GM18505 (cell line): ENCODE data around the gene ETFBKMT.
A peak's percentile ranks its signal among the peaks of the same experiment; 100 is the strongest.
"Not testable (repeated sequence)": the region's sequence is repeated elsewhere in the genome, so short reads cannot be mapped to it uniquely, and the experiment has no call there.

ENCODE experiments used
- ATAC-seq: cut with Tn5 transposase; IDR thresholded peaks from one replicate; pipeline ENCODE4 v1.9.1; 2021; ENCODE audit not compliant: unreplicated experiment
- POLR2A ChIP-seq: IDR thresholded peaks from 4 replicates; pipeline ENCODE4 v1.6.1; 2011; ENCODE audit warnings: borderline replicate concordance; ENCODE audit not compliant: insufficient read depth, insufficient read length; ENCODE audit errors: extremely low read depth

ETFBKMT gene

GRCh38 chr12:31672521-31672920 lies 13.0 kb downstream of the ETFBKMT start:
- ATAC-seq, result no peak

DNA sequence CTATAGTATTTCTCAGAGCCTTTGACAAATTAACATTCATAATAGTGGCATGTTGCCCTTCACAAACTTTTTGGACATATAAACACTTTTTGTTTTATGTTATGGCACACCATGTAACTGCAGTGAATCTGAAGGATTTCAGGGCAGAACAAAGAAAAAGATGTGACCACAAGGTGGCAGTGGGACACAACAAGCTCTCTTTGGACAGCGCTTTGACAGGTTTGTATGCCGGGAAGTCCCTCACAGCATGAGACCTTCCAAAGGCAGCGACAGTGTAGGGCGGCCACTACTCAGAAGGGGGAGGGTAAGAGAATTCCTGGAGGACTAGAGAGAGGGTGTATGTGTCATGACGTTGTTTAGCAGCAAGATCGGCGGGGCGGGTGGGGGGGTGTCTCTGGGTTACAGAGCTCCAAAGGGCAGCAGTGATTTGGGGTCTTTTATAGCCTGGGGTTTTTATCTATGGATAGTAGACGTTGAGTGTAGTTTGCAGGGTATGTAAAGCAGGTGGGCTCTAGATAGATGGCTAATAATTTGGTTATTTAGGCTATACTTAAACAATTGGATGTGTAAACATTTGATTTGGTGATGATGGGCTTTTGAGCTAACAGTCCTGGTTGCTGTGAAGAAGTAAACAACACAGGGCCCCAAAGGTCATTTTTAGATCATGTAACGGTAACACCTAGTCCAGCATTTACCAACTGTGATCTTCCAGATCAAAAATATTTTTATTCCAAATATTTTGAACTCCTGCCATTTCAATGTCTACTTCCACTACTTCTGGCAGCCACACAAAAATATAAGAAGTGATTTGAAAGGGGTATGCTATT lies 22.9 kb downstream of the ETFBKMT start:
- peak; percentile 61 for ATAC-seq

More at GRCh38 chr12:31672521-31672920, 13.0 kb downstream of the ETFBKMT start:
- TF ChIP-seq POLR2A, result no peak

DNA sequence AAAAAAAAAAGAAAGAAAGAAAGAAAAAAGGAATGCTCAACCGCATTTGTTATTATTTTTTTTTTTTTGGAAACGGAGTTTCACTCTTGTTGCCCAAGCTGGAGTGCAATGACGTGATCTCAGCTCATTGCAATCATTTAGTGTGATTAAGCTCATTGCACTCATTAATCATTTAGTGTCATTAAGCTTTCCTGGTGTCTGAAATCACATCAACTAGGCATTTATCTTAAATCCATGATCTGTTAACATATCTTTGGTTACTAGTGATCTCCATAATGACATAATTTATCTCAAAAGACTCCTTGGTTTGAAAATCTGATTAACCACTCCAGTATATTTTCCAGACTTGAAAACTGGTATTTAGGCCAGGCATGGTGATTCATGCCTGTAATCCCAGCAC lies 26.3 kb downstream of the ETFBKMT start:
- ATAC-seq, result no peak
- TF ChIP-seq POLR2A, result no peak

More for the DNA sequence above, 22.9 kb downstream of the ETFBKMT start:
- TF ChIP-seq POLR2A, result no peak

- no peak for ATAC-seq
- TF ChIP-seq POLR2A, result no peak
Measured at GRCh38 chr12:31687101-31687527, 27.6 kb downstream of the ETFBKMT start.

DNA sequence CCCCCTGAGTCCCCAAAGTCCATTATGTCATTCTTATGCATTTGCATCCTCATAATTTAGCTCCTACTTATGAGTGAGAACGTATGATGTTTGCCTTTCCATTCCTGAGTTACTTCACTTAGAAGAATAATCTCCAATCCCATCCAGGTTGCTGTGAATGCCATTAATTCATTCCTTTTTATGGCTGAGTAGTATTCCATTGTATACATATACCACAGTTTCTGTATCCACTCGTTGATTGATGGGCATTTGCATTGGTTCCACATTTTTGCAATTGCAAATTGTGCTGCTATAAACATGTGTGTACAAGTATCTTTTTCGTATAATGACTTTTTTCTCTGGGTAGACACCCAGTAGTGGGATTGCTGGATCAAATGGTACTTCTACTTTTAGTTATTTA lies 30.4 kb downstream of the ETFBKMT start:
- not testable (repeated sequence) for ATAC-seq

DNA sequence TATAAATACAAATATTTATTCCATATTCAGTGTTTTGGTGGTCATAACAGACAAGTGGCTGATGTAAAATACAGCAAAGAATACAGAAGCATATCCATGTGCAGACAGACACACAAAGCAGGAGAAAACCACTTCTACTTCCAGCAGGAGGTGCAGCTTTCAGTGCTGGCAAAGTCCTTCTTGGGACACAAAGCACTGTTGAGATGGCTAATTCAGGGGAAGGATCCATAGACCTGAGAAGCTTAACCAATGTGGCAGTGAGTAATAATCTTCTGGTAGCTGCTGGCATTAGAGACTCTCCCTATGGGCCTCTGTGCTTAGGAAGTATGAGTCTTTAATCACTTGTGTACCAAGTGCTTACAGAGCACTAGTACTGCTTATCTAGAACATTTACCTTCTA lies 42.6 kb downstream of the ETFBKMT start:
- no peak for ATAC-seq
- TF ChIP-seq POLR2A, result no peak

DNA sequence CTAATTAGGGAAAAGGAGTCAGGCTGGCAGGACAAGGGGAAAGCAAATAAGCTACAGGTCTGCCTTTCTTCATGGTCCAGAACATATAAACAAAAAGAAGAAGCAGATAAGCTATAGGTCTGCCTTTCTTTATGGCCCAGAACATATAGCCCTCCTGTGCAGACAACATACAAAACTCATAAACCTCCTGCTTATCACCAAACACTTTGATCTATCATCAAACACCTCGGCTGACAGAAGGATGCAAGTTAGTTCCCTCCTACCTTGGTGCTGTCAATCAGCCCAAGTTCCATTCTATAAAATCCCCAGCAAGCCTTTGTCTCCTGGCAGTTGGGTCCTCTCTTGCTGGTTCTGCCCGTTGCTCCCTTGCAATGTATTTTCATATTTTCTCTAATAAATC lies 46.1 kb downstream of the ETFBKMT start:
- no peak for TF ChIP-seq POLR2A
- no peak for ATAC-seq

DNA sequence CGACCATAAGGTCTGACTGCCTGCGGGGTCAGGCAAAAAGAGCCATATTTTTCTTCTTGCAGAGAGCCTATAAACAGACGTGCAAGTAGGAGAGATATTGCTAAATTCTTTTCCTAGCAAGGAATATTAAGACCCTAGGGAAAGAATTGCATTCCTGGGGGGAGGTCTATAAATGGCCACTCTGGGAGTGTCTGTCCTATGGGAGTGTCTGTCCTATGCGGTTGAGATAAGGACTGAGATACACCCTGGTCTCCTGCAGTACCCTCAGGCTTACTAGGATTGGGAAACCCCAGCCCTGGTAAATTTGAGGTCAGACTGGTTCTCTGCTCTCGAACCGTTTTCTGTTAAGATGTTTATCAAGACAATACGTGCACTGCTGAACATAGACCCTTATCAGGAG lies 48.6 kb downstream of the ETFBKMT start:
- not testable (repeated sequence) for ATAC-seq

DNA sequence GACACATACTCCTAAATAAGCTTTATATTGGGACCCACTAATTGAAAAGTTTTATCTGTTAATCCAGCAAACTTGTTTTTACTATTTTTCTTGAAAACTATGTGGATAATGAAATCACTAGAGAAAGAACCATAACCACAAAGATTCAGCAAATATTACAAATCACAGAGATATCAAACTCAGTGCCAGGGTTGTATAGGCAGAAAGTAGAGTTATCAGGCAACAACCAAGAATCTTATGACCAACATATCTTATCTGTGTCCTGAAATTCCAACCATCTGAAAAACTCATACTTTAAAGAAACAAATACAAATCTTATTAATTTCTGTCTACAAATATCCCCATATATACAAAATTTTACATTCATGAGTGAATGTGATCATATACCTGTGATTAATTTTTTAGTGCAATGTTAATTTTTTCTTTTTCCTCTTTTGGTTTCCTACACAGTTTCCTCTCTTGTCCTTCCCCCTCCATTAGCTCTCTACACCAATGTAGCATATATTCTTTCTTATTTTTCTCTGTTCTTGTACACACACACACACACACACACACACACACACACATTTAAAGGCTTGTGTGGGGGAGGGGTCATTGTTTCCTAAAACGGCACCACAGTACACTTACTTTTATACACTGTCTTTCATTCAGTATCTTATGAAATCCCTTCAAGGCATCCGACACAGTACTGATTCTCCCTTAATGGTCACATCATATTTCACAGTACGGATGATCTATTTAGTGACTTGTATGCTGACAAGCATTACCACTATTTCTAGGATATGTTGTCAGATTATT lies 50.7 kb downstream of the ETFBKMT start:
- TF ChIP-seq POLR2A, result no peak
- ATAC-seq, result no peak

- ATAC-seq, result no peak
- TF ChIP-seq POLR2A, result no peak
Measured at GRCh38 chr12:31712877-31713276, 53.4 kb downstream of the ETFBKMT start.

GRCh38 chr12:31714406-31715271 lies 55.2 kb downstream of the ETFBKMT start:
- no peak for TF ChIP-seq POLR2A
- no peak for ATAC-seq

DNA sequence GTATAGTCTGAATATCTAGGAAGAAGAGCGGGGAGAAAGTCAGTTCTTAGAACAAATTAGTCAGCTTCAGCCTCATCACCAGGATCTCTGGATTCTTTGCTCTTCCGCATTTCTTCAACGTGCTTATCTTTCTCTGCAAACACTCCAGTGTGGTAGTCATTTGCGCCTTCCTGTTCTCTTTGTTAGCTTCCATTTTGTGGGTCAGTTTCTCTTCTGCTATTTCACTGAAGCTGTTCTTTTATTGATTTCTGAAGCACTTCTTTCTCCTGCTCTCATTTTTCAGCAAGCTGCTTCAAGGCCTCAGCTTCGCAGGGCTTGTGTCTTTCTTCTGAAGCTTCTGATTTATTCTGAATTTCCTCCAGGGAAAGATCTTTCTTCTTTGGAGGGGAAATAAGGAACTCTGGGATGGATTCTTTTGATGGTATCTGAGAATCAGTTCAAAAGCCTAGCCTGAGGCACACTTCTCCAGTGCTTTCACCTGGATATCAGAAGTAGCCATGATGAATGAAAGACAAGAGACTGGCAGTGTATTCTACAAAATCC lies 55.9 kb downstream of the ETFBKMT start:
- peak; percentile 59 for TF ChIP-seq POLR2A
- peak; percentile 93 for ATAC-seq

DNA sequence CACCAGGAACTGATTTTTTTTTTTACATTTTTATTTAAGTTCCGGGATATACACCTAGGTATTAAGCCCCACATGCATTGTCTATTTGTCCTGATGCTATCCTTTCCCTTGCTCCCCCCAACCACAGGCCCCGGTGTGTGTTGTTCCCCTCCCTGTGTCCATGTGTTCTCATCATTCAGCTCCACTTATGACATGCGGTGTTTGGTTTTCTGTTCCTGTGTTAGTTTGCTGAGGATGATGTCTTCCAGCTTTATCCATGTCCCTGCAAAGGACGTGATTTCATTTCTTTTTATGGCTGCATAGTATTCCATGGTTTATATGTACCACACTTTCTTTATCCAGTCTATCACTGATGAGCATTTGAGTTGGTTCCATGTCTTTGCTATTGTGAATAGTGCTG lies 57.5 kb downstream of the ETFBKMT start:
- ATAC-seq, result not testable (repeated sequence)

DNA sequence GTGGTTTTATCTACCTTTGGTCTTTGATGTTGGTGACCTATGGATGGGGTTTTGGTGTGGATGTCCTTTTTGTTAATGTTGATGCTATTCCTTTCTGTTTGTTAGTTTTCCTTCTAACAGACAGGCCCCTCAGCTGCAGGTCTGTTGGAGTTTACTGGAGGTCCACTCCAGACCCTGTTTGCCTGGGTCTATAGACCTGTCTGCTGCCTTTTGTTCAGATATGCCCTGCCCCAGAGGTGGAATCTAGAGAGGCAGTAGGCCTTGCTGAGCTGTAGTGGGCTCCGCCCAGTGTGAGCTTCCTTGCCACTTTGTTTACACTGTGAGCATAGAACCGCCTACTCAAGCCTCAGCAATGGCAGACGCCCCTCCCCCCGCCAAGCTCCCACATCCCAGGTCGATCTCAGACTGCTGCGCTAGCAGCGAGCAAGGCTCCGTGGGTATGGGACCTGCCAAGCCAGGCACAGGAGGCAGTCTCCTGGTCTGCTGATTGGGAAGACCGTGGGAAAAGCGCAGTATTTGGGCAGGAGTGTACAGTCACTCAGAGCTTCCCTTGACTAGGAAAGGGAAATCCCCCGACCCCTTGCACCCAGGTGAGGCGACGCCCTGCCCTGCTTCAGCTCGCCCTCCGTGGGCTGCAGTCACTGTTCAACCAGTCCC lies 59.2 kb downstream of the ETFBKMT start:
- ATAC-seq, result not testable (repeated sequence)
